Measurements from ENCODE around the gene ATIC. TPM values are rescaled to one million over a fixed set of nuclear protein-coding genes. Genes with fewer than 3 reads are reported as not detected.

ATIC gene
- total RNA-seq, 1 experiment from 2014 or later = 24.5 TPM

- no peak for DNase-seq (ENCODE audit: low spot score)
Measured at GRCh38 chr2:215376103-215376780, 64.4 kb downstream of the ATIC start.

GRCh38 chr2:215377283-215377682 lies 65.4 kb downstream of the ATIC start:
- no peak for DNase-seq (ENCODE audit: low spot score)

GRCh38 chr2:215378045-215378444 lies 66.2 kb downstream of the ATIC start:
- DNase-seq (ENCODE audit: low spot score) = no peak

- DNase-seq (ENCODE audit: low spot score) = no peak
Measured at GRCh38 chr2:215379039-215379438, 67.2 kb downstream of the ATIC start.

DNA sequence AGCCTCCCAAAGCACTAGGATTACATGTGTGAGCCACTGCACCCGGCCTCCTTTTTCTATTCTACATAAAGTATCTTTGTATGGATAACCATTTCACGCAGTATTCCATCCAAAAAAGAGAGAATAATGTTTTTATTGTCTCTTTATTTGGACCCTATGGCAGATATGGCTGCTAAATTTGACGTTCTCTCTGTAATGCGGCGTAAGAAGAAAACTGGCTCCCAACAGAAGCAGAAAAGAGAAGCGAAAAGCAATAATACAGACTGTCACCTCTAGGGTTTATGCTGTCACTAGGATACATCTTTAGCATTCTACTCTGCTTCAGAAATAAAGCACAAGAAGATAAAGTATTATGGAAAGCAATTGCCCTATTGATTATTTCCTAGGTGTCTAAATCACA lies 68.1 kb downstream of the ATIC start:
- no peak for DNase-seq (ENCODE audit: low spot score)

GRCh38 chr2:215380699-215381098 lies 68.8 kb downstream of the ATIC start:
- no peak for DNase-seq (ENCODE audit: low spot score)

DNA sequence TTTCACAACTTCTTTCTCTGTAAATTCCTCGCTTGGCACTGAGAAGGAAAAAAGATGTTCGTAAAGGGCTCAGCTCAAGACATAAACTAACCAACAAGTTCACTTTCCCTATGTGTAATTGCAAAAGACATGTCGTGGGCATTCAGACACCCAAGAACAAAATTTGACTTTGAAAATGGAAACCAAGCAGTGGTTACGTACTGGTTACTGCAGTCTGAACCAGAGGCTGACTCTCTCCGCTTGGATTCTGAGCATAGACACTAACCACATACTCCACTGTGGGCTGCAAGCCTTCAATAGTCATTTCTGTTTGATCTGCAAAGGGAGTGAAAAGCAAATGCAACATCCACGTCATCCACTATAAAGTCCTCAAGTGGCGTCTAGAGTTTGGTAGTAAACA lies 70.2 kb downstream of the ATIC start:
- no peak for DNase-seq (ENCODE audit: low spot score)

DNA sequence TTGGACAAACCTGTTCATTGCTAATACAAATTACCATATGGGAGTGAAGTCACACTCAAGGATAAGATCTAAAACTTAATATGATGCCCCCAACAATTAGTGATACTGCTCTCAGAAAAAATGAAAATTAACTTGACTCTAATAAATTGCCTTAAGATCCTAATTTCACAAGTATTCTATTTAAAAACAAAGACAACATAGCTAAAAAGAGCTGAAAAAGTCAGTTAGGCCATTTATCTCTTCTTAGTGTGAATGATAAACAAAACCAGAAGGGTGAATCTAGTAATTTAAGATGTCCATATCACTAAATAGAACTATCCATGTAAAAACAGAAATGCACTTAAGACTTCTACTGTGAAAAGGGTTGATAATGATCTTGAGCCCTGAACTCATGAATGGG lies 70.6 kb downstream of the ATIC start:
- no peak for DNase-seq (ENCODE audit: low spot score)

DNA sequence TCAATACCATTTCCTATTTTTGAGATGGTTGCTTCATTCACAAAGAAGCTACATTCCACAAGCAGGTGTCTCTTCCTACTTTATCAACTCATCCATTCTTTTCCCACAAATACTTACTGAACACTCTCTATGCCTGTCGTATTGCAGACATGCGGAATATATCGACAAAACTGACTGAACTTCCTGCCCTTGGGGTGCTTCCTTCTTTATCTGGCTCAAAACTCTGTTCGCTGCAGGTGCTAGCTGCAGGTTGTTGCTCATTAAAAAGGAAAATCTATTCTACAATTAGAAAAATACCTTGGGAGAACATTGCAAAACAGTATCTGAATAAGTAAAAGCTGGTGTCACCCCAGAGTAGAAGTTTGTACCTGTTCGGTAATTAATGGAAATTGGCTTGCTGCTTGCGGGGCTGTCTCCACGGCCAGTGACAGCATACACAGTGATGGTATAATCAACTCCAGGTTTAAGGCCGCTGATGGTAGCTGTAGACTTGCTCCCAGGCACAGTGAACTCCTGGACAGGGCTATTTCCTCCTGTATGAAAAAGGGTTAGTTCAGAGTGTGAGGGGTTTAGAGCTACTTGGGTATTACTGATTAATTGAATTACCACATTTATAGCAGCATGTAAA lies 71.9 kb downstream of the ATIC start:
- no peak for DNase-seq (ENCODE audit: low spot score)

DNA sequence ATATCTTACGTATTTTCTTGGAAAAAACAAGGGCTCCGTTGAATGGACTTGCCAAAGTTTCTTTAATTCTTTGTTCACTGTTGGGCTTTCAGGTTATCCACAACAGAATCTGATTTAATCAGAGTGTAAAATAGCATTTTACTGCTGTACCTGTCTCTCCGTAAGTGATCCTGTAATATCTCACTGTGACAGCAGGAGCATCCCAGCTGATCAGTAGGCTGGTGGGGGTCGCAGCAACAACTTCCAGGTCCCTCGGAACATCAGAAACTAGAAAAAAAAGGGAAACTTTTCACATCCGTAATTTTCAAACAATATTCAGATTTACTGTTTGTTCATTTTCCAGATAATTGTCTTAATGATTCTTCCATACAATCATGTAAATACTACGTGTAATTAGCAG lies 72.9 kb downstream of the ATIC start:
- no peak for DNase-seq (ENCODE audit: low spot score)

DNA sequence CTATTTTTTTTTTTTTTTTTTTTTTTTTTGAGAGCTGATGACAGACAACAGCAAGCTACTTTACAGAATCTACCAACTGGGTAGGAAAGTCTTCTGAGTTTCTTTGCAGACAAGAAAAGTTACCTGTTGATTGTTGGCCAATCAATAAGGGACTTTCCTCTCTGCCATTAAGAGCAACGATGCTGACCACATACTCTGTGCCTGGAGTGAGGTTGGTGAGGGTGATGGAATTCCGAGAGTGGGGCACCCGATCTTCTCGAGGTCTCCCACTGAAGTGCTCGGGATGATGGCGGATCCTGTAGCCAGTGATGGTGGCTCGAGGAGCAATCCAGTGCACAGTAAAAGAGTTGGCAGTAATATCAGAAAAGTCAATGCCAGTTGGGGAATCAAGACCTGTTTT lies 74.7 kb downstream of the ATIC start:
- DNase-seq (ENCODE audit: low spot score) = no peak

DNA sequence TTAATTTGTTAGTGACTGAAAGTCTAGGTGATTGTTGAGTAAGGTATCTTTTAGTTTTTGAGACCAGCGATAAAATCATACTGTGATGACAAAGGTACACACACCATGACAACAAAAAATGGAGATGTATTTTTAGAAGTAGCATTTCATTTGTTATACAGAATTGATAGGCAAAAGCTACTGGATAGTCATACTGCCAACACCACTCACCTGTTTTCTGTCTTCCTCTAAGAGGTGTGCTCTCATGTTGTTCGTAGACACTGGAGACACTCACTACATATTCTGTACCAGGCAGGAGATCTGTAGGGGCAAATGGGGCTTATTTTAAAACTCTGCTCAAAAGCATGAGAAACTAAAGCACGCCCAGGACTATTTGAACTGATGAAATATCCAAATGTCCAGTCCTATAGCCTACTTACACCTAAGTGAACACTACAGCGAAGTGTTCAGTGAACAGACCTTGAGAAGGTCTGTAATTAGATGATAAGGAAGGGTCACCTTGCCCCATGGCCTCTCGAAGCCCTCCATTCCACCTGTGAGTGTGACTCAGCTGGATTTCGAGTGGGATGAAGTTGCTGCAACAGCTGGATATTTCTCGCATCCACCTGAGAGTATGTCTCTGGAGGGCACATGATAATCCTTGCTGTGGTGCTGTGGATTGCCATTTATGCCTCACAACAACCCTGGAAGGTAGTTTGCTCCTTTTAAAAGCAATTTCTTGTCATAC lies 76.3 kb downstream of the ATIC start:
- DNase-seq (ENCODE audit: low spot score) = no peak

GRCh38 chr2:215390550-215390913 lies 78.7 kb downstream of the ATIC start:
- DNase-seq (ENCODE audit: low spot score) = no peak

DNA sequence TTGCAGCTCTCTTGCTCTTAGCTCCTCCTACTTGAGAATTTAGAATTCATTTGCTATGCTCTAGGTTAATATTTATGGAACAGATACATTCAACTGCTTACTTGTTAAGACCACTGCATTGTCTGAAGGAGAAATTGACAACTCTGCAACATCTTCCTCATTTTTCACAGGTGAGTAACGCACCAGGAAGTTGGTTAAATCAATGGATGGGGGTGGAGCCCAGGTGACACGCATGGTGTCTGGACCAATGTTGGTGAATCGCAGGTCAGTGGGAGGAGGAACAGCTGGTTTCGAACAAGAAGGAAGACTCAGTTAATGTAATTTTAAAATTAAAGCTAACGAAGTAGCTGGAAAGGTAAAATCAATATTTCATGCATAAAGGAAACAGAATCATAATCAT lies 79.7 kb downstream of the ATIC start:
- DNase-seq (ENCODE audit: low spot score) = no peak

DNA sequence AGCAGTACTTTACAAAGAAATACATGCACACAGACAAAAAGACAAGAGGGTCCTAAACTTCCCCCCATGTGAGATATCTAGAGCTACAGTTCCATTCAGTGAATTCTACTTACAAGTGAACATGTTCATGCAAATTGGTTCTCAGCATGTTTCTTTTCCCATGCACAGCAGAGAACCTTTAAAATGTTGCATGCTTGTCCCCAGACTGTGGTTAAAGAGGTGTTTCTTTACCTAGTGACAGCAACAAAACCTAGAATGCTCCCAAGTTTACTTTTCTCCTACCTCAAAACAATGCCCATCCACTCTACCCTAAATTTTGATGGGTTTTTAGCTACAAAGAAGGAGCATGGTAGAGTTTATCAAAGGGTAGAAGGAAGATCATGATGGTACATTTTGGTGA lies 80.3 kb downstream of the ATIC start:
- DNase-seq (ENCODE audit: low spot score) = no peak

DNA sequence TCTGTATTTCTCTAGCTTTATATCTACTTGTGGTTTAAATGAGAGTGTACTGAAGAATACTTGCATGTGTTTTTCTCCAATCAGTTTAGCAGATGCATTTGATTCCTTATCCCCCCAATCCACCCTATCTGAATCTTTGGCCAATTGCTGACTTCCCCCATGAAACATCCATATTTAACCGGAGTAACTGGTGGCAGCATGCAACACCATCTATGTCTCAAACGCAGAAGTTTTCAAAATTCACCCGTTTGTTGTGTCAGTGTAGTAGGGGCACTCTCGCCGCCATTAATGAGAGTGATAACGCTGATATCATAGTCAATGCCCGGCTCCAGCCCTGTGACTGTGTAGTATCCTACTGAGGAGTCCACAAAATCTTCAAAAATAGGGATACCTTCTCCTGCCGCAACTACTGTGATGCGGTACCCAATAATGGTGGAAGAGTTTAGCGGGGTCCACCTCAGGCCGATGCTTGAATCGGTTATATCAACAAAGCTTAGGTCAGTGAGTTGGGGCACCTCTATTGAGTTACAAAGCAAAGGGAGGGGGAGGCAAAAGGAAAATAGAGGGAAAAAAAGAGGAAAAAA lies 80.9 kb downstream of the ATIC start:
- no peak for DNase-seq (ENCODE audit: low spot score)

DNA sequence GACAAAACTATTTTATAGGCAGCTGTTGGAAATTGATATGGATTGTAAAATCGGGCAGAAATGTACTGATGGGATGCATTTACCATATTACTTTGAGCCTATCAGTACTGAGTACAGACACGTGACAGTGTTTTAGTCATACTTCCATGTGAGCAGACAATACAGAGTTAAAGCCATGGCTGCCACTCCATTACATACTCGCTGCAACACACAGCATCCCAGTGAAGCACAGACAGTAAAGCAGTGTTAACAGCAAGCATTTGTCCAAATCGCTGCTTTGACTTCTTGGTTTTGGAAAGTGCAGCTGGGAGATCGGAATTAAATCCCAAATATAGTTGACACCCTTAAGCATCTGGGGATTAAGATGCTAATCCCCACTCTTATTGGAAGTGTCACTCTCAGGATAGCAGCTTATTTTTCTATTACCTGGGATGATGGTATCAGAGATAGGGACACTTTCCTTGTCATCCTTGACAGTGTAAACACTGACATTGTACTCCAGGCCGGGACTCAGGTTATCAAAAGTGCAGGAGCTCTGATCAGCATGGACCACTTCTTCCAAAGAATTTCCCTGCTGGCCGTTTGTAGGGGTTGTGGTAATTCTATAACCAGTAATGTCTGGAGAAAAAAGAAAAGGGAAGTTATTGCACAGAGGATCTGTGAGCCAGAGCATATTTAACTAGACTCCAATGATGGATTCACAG lies 82.4 kb downstream of the ATIC start:
- no peak for DNase-seq (ENCODE audit: low spot score)

DNA sequence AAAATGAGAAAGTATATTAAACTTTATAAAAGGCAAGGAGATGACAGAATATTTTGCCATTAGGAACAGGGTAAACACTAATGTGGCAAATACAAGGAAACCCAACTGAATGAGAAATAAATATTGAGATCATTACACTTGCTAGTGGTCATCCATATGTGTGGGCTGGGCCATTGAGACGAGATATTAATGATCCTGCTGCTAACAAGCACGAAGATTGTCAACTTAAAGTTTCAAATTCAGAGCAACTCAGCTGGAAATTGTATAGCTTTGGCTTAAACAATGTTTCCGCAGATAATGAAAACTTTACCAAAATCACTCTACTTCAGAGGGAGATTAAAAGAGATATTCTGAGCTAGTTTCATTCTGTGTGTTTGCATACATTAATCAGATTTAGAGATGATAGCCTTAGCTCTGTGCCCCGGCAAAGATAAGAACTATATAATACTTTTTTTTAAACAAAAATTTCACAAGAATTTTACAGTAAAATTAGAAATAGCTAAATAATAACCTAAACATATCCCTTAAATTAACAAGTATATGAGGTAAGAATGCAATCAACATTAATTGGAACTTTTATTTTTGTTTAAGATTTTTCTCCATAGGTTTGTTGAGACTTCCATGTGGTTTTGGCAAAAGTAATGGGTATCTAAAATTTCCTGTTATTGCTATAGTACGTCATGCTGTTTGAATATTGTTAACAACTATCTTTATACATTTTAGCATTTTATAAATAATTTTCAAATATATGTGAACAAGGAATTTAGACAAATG lies 84.0 kb downstream of the ATIC start:
- no peak for DNase-seq (ENCODE audit: low spot score)

DNA sequence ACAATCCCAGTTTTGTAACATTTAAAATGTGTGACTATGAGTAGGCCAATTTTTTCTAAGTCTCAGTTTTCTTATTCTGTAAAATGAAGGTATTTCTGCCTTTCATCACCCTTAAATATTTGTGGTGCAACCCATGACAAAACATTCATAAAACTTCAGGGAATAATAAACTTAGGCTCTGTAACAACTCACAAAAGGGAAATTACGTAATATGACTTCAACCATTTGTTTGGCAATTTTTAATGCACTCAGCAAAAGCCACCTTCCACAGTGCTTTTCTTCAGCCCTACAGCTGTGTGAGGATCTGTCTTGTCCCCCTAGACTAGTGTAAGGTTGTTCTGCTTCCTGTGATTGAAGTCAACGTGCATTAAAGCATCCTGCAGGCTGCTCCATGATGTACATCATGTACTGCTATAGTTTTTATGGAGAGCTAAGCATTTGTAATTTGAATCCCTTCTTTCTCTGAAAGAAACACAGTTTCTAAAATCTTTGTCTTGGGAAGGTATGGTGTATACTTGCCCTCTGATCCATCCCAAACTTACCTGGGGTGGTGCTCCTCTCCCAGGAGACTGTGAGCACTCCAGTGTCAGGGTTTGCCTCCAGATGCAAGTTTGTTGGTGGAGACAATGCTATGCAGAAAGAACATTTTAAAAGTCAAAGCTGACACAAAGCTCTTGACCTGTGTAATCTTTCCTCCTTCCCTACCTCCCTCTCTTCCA lies 84.9 kb downstream of the ATIC start:
- peak; percentile 51 for DNase-seq (ENCODE audit: low spot score)

DNA sequence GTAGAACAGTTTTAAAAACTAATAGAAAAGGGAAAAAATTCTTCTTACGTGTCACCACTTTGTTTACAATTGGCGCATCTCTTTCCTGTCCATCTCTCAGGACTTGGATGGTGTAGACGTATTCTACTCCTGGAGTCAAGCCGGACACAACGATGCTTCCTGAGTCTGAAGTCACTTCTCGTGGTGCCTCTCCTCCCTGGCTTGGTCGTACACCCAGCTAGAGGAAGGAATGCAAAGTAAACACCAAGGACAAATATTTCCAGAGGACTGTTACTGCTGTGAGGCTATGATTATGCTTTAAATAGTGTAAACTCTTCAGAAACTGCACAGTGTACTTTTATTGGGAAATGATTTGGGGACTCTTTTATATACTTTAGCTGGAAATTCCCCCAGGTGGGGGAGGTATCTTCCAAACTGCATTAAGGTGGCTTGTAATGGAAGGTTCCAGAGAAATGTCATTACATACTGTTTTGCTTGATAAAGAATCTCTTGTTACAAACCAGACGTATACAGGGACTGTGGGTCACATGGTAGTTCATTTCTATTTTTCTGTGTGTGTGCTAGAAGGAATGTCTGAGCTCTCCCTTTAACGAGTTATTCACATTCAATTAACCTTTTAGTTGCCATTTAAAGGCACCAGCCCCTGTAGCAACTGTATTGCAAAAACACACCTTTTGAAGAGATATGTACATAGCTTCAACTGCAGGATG lies 85.9 kb downstream of the ATIC start:
- DNase-seq (ENCODE audit: low spot score) = peak; percentile 12
